ENCODE results near the gene CHSY1.

CHSY1 gene

DNA sequence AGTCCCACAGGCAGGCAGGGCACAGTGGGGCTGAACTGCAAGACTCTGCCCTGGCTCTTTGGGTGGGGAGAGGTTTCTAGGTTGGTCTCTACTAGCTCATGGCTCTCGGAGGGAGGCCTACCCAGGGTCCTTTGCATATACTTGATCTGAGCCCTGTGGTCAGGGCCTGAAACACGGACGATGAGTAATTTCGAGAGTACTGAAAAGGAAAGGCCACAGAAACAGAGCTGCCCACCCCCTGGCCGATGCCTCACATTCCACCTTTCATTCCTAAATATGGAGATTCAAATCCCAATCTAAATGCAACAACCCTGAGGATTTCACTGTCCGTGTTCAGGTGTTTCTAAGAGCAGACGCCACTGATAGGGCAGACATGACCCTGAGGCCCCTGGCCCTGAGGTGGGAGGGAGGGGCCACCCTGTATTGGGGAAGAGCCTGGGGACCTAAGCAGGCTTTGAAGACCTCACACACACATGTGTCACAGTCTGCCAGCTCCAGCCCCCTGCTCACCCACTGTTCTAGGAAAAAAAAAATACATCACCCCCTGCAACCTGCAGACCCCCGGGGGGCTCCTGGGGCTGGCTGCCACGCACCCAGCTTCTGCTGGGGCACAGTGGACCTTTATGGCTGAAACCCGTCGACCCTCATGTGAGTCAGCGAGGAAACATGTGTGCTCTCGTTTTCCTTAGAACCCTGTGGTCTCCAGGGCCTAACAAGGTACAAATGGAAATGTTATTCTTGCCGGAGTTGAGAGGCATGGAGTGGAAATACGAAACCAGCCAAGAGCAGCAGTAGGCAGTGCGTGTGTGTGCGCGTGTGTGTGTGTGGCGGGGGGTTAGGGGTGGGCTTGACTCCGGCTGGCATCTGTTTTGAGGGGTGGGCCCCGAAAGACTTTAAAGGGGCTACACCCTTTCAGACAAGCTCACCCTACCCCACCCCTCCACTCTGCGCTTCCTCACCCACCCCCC lies 112.7 kb downstream of the CHSY1 start:
- H3K4me3 ChIP-seq, result peak overlapping the region in 1 of 10 experiments; percentile 37; a peak in 1 of 20 replicates
- peak overlapping the region in 4 of 11 experiments; percentile 1 to 52 (median 13); a peak in 6 of 22 replicates for H3K9ac ChIP-seq
- peaks cover 5 to 10% (median 9%) of the 10 kb centered on the region in 11 experiments; a peak in 20 of 22 replicates for H3K9me3 ChIP-seq (replicated peaks in 1 of 11)
- H3K27me3 ChIP-seq, result peaks cover 0 to 14% (median 0%) of the 10 kb centered on the region in 11 experiments; a peak in 3 of 22 replicates
- H3K27ac ChIP-seq, result peak overlapping the region in 4 of 11 experiments; percentile 8 to 53 (median 41); a peak in 8 of 22 replicates
- peak overlapping the region; percentile 65 to 95 (median 82) for H3K4me2 ChIP-seq
- TF ChIP-seq Cebpa-rat (IDR thresholded peaks at IDR 0.05), result no peak
- peaks cover 49 to 60% (median 59%) of the 10 kb centered on the region in 10 experiments for H3K4me1 ChIP-seq
- H3K36me3 ChIP-seq, result no peaks in the 10 kb centered on the region
- peaks cover 0 to 9% (median 0%) of the 10 kb centered on the region in 11 experiments; a peak in 2 of 22 replicates for H4K20me1 ChIP-seq

GRCh38 chr15:101138086-101138660 lies 113.7 kb downstream of the CHSY1 start:
- peaks cover 5 to 14% (median 9%) of the 10 kb centered on the region in 11 experiments; a peak in 20 of 22 replicates for H3K9me3 ChIP-seq (replicated peaks in 1 of 11)
- peaks cover 0 to 14% (median 0%) of the 10 kb centered on the region in 11 experiments; a peak in 3 of 22 replicates for H3K27me3 ChIP-seq
- H3K27ac ChIP-seq, result peak overlapping the region in 4 of 11 experiments; percentile 2 to 53 (median 36); a peak in 4 of 22 replicates
- H3K9ac ChIP-seq, result peak overlapping the region in 5 of 11 experiments; percentile 2 to 52 (median 11); a peak in 5 of 22 replicates
- H3K4me2 ChIP-seq, result peak overlapping the region; percentile 65 to 95 (median 82)
- H3K4me3 ChIP-seq, result peak overlapping the region in 3 of 10 experiments; percentile 3 to 37 (median 8); a peak in 3 of 20 replicates
- TF ChIP-seq Cebpa-rat (IDR thresholded peaks at IDR 0.05), result no peak
- peaks cover 49 to 70% (median 68%) of the 10 kb centered on the region in 10 experiments for H3K4me1 ChIP-seq
- H3K36me3 ChIP-seq, result no peaks in the 10 kb centered on the region
- H4K20me1 ChIP-seq, result peaks cover 0 to 9% (median 0%) of the 10 kb centered on the region in 11 experiments; a peak in 2 of 22 replicates

GRCh38 chr15:101137312-101137940 lies 114.4 kb downstream of the CHSY1 start:
- no peak for TF ChIP-seq Cebpa-rat (IDR thresholded peaks at IDR 0.05)
- H3K4me2 ChIP-seq, result peak overlapping the region; percentile 65 to 95 (median 82)
- peak overlapping the region in 5 of 11 experiments; percentile 7 to 52 (median 12); a peak in 2 of 22 replicates for H3K27ac ChIP-seq
- peak overlapping the region in 2 of 11 experiments; percentile 2 to 21; a peak in 2 of 22 replicates for H3K9ac ChIP-seq
- H3K9me3 ChIP-seq (replicated peaks in 1 of 11), result peaks cover 5 to 14% (median 9%) of the 10 kb centered on the region in 11 experiments; a peak in 20 of 22 replicates
- 0 out of 20 replicates have a peak overlapping the region, but pooled peaks of 1 of the 10 experiments have one; percentile 8 for H3K4me3 ChIP-seq
- peaks cover 0 to 14% (median 0%) of the 10 kb centered on the region in 11 experiments; a peak in 3 of 22 replicates for H3K27me3 ChIP-seq
- H3K4me1 ChIP-seq, result peaks cover 49 to 78% (median 75%) of the 10 kb centered on the region in 10 experiments
- peaks cover 0 to 9% (median 0%) of the 10 kb centered on the region in 11 experiments; a peak in 2 of 22 replicates for H4K20me1 ChIP-seq
- no peaks in the 10 kb centered on the region for H3K36me3 ChIP-seq

GRCh38 chr15:101136381-101137268 lies 115.2 kb downstream of the CHSY1 start:
- Histone ChIP-seq H3K27me3 (peaks cover 0 to 14% (median 0%) of the 10 kb centered on the region in 11 experiments; a peak in 3 of 22 replicates), H3K27ac (peak overlapping the region in 4 of 11 experiments; percentile 7 to 14 (median 12); a peak in 2 of 22 replicates), H3K4me2 (peak overlapping the region; percentile 65 to 95 (median 82)), H3K9ac (no peak overlapping the region; a peak in 1 of 22 replicates), H4K20me1 (peaks cover 0 to 9% (median 0%) of the 10 kb centered on the region in 11 experiments; a peak in 2 of 22 replicates), H3K4me3 (no peak overlapping the region), H3K4me1 (peaks cover 49 to 86% (median 76%) of the 10 kb centered on the region in 10 experiments), H3K9me3 (replicated peaks in 1 of 11) (peaks cover 5 to 14% (median 9%) of the 10 kb centered on the region in 11 experiments; a peak in 20 of 22 replicates), H3K36me3 (no peaks in the 10 kb centered on the region)
- TF ChIP-seq Cebpa-rat (IDR thresholded peaks at IDR 0.05), result no peak

DNA sequence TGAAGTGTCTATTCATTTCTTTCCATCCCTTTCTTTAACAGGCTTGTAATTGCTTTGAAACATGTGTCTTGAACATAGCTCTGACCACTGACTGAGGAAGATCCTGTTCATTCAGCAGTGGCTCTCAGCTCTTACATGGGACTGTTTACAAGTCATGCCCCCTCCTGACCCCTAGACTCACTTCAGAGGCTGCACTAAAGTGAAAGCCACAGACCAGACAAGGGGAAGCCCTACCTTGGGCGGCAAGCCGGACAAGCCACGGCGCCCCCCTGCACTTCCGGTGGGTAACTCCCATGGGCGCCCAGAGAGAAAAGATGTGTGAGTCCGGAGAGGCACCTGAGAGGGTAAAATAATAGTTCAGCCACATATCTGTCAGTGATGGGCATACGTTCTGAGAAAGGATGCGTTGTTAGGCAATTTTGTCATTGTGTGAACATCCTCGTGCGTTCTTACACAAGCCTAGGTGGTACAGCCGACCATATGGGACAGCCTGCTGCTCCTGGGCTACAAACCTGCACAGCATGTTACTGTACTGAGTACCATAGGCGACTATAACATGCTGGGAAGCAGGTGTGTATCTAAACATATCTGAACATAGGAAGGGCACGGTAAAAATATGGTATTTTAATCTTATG lies 116.2 kb downstream of the CHSY1 start:
- Histone ChIP-seq H3K27ac (0 out of 22 replicates have a peak overlapping the region, but pooled peaks of 2 of the 11 experiments have one; percentile 4 to 38), H3K4me3 (no peak overlapping the region), H3K9me3 (replicated peaks in 1 of 11) (peaks cover 5 to 16% (median 11%) of the 10 kb centered on the region in 11 experiments; a peak in 20 of 22 replicates), H3K4me2 (peak overlapping the region; percentile 33 to 95 (median 82)), H4K20me1 (peaks cover 0 to 9% (median 0%) of the 10 kb centered on the region in 11 experiments; a peak in 2 of 22 replicates), H3K4me1 (peaks cover 47 to 88% (median 74%) of the 10 kb centered on the region in 10 experiments), H3K36me3 (no peaks in the 10 kb centered on the region), H3K27me3 (peaks cover 0 to 14% (median 0%) of the 10 kb centered on the region in 11 experiments; a peak in 3 of 22 replicates), H3K9ac (peak overlapping the region in 2 of 11 experiments; percentile 7 to 29; a peak in 1 of 22 replicates)
- TF ChIP-seq Cebpa-rat (IDR thresholded peaks at IDR 0.05), result no peak

GRCh38 chr15:101134780-101135179 lies 117.1 kb downstream of the CHSY1 start:
- Histone ChIP-seq H3K4me3 (no peak overlapping the region), H4K20me1 (peaks cover 0 to 9% (median 0%) of the 10 kb centered on the region in 11 experiments; a peak in 2 of 22 replicates), H3K27ac (no peak overlapping the region), H3K36me3 (no peaks in the 10 kb centered on the region), H3K27me3 (peaks cover 0 to 14% (median 0%) of the 10 kb centered on the region in 11 experiments; a peak in 3 of 22 replicates), H3K4me2 (0 out of 22 replicates have a peak overlapping the region, but pooled peaks of 1 of the 11 experiments have one; percentile 85), H3K9ac (no peak overlapping the region), H3K9me3 (replicated peaks in 1 of 11) (peaks cover 5 to 21% (median 12%) of the 10 kb centered on the region in 11 experiments; a peak in 20 of 22 replicates), H3K4me1 (peaks cover 44 to 81% (median 69%) of the 10 kb centered on the region in 10 experiments)
- TF ChIP-seq Cebpa-rat (IDR thresholded peaks at IDR 0.05), result no peak

Measured in BLaER1 treated with 17β-estradiol and CSF1 and Interleukin-3, amounts not matched to agents 10 nM and 100 nM (cell line).